GM10266 (cell line): ENCODE results near the gene CZIB.

Experiments
- DNase-seq: peaks from one replicate; pipeline ENCODE4 v3.0.0; 2012; ENCODE audit errors: extremely low spot score
- TF ChIP-seq, protein P1 (sequence below): IDR thresholded peaks from 2 replicates; pipeline ENCODE4 v1.5.1; 2012; ENCODE audit warnings: mild to moderate bottlenecking, low read depth; ENCODE audit not compliant: control insufficient read depth, insufficient read depth; ENCODE audit errors: missing control alignments

CZIB gene

DNA sequence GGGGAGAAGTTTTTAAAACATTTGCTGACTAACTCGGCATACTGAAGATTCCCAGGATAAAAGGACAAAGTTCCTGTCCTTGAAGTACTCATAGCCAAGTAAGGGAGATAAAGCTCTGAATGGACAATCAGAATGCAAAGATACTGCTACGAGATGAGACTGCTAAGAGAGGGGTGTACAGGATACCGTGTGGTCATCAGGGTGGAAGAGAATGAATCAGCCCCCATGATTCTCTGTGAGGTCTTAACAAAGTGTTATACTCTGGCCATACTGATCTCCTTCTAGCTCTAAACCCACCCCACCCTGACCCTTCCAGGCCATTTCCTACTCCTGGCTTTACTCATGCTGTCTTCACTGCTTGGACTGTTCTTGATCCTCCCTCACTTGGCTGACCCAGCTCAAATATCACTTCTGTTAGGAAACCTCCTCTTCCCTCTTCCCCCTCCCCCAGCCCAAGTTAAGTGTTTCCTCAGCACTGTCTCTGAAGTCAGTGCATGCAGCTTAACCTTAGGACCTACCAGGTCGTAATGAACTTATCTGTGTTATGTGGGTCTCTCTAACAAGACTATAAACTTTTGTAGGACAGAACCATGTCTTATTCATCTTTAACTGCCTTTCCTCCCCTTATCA, 33.7 kb upstream of the CZIB start:
- no peak for DNase-seq
- TF ChIP-seq, protein P1, sequence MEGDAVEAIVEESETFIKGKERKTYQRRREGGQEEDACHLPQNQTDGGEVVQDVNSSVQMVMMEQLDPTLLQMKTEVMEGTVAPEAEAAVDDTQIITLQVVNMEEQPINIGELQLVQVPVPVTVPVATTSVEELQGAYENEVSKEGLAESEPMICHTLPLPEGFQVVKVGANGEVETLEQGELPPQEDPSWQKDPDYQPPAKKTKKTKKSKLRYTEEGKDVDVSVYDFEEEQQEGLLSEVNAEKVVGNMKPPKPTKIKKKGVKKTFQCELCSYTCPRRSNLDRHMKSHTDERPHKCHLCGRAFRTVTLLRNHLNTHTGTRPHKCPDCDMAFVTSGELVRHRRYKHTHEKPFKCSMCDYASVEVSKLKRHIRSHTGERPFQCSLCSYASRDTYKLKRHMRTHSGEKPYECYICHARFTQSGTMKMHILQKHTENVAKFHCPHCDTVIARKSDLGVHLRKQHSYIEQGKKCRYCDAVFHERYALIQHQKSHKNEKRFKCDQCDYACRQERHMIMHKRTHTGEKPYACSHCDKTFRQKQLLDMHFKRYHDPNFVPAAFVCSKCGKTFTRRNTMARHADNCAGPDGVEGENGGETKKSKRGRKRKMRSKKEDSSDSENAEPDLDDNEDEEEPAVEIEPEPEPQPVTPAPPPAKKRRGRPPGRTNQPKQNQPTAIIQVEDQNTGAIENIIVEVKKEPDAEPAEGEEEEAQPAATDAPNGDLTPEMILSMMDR: no peak

DNA sequence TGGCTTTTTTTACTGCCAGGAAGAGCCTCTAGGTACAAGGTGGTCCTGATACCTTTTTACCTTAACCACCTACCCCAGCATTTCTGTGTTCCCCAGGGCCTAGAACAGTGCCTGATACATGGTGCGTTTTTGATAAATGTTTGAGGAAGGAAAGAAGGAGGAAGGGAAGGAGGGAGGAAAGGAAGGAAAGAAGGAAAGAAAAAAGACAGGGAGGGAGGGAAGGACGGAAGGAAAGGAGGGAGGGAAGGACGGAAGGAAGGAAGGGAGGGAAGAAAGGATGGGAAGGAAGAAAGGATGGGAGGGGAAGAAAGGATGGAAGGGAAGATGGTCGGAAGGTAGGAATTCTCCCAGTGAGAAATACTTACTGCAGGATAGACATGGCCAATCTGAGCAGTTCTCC, 29.9 kb upstream of the CZIB start:
- DNase-seq: no peak
- TF ChIP-seq, protein P1: no peak

DNA sequence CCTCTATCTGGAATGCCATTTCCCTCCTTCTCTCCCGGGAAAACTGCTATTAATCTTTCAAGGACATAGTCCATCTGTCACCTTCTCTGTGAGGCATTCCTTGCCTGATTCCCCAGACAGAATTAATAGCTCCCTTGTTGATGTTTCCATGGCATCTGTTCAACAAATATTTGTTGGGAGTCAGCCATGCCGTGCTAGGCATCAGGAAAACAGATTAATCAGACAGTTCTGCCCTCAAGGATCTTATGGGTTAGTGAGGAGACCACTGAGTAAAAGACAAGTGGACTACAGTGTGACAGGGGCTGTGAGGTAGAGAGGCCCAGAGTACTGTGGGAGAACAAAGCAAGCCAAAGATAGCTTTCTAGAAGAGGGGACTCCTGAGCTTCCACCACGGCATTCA, 29.3 kb upstream of the CZIB start:
- TF ChIP-seq, protein P1: no peak
- no peak for DNase-seq

DNA sequence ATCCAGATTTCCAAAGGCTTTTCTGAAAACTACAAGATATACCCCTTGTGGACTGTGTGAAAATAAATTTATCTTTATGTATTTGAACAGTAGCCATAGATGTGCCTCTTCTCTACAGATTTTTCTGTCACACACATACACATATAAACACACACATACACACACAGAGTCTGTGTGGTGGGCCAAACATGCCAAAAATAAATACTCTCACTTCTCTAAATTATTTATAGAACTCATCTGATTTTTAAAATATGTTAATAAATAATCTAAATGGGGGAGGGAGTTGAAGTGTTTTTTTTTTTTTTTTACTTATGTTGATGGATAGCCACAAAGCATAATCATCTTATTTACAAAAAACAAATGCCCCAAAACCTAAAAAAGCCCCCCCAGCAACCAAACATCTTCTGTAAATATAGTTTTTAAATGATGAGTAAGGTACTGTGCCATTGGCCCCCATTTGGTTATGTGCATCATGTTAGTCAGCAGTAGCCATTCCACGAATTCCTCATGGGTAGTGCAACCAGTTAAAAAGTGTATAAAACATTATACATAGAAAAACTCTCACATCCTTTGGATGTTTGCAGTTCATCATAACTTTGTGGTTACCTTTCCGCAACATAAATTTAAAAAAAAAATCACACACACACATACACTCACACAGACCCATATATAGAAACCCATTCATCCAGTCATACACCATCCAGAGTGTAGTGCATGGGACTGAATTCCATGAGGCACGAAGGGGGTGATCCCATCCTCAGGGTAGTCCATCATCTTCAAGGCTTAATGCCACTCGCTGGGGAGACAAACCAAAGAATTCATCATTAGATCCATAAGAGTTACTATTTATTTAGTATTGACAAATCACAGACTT, 26.1 kb upstream of the CZIB start:
- TF ChIP-seq, protein P1: no peak
- no peak for DNase-seq

DNA sequence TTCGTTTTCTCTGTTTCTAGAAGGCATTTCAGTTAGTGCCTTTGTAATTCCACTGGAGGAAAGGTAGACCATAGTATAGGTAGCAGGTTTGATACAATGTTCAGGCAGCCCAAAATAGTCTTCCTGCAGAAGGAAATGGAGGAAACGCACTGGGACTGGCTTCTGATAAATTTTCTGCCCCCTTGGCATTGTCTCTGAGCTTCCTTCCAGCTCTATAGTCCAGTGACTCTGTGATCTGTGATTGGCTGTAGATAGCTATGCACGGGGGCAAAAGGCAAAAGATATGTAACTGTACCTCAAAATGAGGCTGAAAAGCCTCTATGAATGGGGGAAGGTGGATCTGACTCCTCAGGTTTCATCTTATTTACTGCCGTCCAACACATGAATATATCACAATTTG, 23.7 kb upstream of the CZIB start:
- no peak for DNase-seq
- TF ChIP-seq, protein P1: no peak

DNA sequence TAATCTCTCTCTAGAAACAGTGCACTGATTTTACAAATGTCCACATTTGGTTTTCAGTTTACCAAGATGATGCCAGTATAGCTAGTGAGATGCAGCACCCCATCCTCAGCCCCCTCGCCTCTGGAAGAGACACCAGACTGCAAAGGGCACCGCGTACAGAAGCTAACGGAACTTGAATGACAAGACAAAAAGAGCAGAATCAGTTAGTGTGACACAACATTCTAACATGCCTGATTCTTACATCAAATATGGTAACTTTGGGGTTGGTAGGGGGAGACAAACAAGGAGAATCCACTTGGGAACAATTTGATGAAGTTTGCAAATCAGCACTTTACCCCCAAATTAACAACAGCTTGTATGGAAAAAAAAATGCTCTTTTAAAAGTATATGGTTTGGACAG, 21.9 kb upstream of the CZIB start:
- no peak for DNase-seq
- TF ChIP-seq, protein P1: no peak

DNA sequence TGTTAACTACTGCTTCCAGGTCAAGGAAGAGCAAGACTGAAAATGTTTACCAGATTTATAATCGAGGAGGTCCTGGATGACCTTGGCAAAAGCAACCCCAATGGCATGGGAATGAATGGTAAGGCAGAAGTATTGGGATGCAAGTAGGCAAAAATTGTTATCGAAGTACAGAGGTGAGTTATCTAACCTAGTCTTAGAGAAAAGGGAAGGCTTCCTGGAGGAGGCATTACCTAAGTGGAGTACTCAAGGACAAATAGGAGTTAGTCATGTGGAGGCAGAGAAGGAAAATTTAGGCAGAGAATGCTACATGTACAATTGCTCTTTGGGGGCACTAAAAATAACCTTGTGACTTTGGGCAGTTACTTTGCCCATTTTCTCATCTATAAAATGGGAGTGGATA, 21.4 kb upstream of the CZIB start:
- TF ChIP-seq, protein P1: no peak
- no peak for DNase-seq
